ENCODE data around the gene COL18A1.
"Not testable (repeated sequence)": the region's sequence is repeated elsewhere in the genome, so short reads cannot be mapped to it uniquely, and the experiment has no call there.

The COL18A1 gene

DNA sequence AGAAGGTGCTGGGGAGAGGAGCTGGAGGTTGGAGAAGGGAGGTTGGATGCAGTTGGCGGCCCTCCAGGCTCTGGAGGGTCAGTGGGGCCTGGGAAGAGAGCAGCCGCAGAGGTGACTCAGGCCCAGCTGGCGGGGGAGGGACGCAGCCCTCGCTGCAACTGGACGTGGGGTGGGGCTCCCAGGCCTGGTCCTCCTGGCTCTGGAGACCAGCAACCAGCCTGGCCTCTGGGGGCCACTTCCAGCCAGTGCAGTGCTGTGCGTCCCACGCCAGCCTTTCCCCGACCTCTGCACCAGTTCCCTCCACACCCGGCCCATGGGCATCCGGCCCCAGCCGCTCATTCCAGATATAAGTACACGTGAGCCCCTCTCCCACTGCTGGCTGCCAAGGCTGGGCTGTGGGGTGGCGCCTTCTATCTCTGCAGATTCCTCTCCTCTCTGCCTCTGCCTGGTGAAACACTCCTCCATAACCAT, 38.0 kb upstream of the COL18A1 start:
- peak; percentile 97 for DNase-seq (ENCODE audit: insufficient read length, low spot score)
- FAIRE-seq: peak; percentile 97

DNA sequence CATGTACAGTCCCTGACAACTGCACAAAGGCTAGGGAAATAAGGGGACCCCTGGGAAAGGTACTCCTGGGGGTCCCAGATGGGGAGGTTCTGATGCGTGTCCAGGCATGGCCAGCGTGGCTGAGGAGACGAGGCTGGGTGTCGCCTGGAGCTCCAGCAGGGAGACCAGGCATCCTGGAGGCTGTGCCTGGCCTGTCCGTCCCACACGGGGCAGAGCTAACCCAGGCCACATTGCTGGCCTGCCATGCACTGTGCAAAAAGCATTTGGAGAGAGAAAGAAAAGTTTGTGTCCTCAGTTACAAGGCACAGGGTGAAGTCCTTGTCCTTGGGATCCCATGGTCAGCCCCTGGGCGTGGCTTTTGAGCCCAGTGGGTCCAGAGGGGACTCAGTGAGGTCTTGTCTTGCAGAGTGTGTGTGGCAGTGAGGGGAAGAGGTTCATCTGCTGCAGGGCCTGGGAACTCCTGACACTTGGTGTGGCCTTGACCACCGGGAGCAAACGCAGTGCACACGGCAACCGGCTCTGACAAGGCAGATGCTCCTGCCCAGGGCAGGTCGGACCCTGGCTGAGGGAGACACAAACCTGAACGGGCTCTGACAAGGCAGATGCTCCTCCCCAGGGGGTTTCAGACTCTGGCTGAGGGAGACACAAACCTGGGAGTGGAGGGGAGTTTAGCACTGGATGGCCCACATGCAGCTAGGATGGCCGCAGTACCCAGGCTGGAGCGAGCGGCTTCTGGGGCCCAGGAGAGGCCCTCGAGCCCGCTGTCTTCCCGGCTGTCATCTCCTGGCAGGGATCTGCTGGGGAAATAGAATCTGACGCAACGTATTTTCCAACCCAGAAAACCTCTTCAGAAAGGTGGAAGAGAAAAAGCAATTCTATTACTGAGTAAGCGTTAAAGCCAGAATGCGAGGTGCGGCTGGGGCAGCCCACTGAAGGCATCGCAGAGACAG, 37.3 kb upstream of the COL18A1 start:
- FAIRE-seq (no peak), DNase-seq (ENCODE audit: insufficient read length, low spot score) (no peak)

DNA sequence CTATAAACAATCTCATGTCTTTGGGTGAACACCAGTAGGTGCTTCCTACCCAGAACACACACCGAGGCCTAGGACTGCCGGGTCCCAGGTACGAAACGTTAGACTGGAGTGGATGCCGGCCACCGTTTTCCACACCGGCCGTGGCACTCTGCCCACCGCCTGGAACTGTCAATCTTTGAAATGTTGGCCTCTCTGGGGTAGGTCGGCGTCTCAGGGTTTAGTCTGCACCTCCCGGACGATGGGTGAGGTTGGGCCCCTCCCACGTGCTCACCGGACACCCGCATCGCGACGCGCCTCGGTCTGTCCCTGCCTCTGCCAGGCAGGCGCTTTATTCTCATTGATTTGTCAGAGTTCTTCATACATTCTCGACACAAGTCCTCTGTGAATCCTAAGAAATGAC, 35.9 kb upstream of the COL18A1 start:
- not testable (repeated sequence) for DNase-seq (ENCODE audit: insufficient read length, low spot score)
- FAIRE-seq: peak; percentile 20

DNA sequence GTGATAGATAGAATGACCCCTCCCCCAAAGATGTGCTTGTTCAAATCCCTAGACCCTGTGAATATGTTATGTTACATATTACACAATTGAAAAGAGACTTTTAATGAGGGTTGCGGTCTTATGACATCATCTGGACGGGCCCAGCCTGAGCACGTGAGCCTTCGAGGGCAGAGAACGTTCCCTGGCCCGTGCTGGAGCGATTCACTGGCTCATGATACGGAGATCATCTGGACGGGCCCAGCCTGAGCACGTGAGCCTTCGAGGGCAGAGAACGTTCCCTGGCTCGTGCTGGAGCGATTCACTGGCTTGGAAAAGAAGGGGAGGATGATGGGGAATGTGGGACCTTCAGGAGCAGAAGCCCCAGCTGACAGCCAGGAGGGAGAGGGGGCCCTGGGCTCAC, 34.4 kb upstream of the COL18A1 start:
- DNase-seq (ENCODE audit: insufficient read length, low spot score) (no peak), FAIRE-seq (no peak)

DNA sequence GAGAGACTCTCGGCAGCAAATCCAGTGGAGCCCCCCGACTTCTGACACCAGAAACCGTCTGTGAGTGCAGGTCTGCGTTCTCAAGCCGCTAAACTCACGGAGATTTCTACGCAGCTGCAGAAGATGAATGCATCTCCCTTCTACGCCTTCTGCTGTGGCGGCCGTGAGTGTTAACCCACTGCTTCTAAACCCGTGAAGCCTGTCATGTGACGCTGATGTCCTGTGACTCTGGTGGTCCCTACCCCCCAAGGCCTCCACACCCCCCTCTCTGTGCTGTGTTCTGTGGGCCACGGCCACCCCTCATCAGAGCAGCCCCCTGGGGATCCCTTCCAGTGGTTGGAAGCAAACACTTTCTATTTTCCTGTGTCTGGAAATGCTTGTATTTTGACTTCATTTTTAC, 33.9 kb upstream of the COL18A1 start:
- DNase-seq (ENCODE audit: insufficient read length, low spot score) (no peak), FAIRE-seq (peak; percentile 31)

DNA sequence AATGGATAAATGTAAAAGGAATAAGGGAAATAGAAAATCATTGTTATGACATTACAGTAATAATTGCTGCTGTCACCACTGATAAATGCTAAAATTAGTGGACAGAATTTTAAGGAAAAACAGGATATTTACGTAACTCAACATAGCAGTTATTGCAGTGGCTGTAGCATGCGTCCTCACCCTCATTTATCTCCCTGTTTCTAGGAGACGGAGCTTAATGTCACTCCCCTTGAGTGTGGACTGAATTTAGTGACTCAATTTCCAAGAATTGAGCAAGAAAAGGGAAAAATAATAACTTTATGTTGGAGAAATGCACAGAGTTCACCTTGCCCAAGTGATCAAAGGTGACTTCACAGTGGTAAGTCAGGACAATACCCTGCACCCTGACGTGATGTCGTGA, 33.3 kb upstream of the COL18A1 start:
- FAIRE-seq (no peak), DNase-seq (ENCODE audit: insufficient read length, low spot score) (no peak)

DNA sequence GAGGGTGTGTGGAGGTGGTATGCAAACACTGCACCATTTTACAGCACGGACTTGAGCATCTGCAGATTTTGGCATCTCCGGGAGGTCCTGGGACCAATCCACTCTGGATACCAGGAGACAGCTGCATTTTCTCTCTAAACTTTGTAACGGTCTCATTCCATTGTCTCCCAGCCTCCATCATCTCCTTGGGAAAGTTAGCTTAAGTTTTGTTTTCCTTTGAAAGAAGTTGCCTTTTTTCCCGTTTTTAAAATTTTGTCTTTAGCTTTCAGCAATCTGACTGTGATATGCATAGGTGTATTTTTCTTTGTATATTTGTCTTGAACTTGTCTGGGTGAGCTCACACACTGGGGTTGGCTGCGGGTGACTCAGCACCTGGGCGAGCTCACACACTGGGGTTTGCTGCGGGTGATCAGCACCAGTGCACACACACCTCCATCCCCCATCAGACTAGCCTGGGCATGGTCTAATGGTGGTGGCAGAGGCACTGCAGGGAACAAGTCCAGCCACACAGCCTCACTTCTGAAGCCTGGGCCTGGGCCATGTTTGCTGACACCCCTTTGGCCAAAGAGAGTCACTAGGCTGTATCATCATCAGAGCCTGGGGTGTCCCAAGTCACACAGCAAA, 32.1 kb upstream of the COL18A1 start:
- DNase-seq (ENCODE audit: insufficient read length, low spot score): no peak
- no peak for FAIRE-seq

DNA sequence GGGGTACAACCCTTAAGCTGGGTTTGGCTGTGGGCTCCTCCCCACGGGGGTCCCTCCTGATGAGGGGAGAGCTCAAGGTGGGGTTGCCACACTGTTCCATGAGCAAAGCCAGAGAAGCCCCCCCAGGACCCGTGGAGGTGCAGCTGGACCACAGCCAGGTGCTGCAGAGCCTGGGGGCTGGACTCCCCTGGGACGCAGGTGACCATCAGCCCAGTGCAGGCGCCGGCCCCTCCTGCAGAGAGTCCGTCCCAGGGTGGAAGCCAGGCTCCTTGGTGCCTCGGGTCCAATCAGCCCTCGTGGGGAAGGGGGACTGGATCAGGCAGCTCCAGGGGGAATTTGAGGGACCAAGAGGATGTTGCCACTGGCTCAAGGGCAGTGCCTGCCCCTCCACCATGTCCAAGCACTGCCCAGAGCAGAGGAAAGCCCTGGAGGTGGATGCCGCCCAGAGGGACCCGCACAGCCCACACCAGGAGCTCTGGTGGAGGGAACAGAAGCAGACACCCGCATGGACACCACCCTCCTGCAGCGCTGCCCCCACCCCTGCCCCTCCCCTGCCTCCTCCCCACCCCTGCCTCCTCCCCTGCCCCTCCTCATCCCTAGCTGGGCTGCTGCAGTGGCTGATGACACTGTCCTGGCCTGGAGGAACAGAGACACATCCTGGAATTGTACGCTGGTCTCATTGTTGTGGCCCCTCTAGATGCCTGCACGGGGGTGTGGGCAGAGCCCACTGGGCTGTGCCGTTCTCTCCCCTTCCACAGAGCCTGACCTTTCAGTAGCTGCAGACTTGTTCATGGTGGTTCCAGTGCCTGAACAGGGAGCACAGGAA, 30.8 kb upstream of the COL18A1 start:
- DNase-seq (ENCODE audit: insufficient read length, low spot score) (no peak), FAIRE-seq (no peak)

DNA sequence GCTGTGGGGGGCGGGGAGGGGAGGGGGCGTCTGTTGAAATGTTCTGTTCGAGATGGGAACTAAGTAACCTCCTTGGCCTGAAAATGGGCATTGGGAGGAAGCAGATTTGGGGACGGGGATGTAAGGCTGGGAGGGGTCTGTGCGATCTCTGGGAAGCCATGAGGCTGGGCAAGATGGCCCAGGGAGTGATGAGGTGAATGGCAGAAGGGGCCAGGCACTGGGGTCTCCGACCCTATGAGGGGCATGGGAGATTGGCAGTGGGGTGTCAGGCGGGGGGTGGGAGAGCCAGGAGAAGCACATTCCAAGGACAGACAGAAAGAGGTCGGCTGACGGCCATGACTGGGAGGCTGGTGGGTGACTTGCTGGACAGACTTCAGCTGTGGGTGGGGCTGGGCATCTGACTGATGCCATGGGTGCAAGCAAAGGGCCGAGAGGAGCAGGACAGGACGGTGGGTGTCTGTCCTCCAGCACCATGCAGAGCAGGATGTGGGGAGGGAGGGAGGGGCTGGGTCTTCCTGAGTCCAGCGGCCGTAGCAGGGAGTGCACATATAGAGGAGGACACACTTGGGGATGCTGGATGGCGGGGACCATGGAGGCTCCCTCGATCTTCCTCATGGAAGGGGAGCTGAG, 30.0 kb upstream of the COL18A1 start:
- FAIRE-seq (no peak), DNase-seq (ENCODE audit: insufficient read length, low spot score) (no peak)

DNA sequence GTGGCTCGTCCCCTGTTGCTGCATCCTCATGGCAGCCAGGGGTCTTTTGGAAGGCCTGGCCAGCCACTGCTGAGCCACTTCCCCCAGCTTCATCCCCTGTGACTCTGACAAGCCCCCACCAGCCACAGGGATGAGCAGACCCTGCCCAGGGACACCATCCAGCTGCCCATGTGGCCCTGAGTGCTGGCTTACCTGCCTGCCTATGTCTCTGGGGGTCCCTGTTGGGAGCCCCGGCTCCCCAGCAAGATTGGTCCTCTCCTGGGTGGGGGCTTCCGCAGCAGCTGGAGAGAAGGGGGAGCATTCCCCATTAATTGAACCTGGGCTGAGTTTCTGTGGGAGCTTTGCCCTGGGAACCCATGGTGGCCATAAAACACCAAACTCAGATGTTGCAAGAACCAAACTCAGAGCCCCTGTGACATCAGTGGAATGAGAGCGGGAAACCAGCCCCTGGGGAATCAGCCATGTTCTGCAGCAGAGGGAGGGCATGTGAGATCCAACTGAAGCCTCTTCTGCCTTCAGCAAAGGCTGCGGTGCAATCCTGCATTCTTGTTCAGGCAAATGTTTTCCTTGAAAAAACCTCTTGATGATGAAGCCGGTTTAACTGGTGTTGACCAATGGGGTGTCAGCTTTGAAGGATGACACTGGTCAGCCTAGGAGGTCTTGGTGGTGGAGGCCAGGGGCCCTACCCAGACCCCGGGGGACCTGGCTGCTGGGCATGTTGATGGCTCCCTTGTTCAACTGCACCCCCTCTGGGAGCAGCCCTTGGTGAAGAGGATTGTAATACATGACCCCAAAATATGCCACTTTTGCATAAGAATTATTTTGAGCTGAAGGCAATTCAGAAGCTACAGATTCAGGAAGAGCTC, 28.3 kb upstream of the COL18A1 start:
- FAIRE-seq (no peak), DNase-seq (ENCODE audit: insufficient read length, low spot score) (no peak)

DNA sequence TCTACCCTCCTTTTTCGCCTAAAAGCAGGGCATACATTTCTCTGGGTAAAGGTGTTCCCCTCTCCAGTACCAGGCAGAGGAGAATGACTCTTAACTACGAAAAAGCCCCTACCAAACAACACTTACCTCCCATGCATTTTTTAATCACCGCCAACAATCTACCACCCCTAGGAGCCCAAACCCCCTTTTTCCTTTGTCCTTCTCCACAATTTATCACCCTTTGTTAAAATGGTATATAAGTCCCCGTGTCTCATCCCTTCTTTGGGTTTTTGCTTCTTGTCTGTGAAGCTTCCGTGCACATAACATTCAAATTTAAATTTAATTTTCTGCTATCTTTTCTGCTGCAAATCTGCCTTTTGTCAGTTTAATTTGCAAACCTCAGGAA, 27.6 kb upstream of the COL18A1 start:
- DNase-seq (ENCODE audit: insufficient read length, low spot score) (no peak), FAIRE-seq (no peak)

DNA sequence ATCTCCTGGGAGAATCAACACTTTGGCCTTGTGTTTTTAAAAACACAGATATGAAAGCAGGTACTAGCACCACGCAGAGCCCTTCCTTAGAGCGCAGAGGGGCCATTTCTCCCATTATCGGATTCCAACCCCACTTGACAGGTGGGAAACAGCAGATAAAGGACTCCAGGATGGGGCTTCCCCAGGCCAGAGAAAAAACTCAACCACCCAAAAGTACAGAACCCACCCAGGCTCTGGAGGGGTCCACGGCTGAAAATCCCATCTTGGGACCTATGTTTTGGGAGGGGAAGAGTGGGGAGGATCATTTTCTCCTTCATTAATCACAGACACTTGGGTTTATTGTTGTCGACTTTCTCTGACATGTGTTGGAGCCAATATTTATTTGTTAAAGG, 27.1 kb upstream of the COL18A1 start:
- no peak for FAIRE-seq

DNA sequence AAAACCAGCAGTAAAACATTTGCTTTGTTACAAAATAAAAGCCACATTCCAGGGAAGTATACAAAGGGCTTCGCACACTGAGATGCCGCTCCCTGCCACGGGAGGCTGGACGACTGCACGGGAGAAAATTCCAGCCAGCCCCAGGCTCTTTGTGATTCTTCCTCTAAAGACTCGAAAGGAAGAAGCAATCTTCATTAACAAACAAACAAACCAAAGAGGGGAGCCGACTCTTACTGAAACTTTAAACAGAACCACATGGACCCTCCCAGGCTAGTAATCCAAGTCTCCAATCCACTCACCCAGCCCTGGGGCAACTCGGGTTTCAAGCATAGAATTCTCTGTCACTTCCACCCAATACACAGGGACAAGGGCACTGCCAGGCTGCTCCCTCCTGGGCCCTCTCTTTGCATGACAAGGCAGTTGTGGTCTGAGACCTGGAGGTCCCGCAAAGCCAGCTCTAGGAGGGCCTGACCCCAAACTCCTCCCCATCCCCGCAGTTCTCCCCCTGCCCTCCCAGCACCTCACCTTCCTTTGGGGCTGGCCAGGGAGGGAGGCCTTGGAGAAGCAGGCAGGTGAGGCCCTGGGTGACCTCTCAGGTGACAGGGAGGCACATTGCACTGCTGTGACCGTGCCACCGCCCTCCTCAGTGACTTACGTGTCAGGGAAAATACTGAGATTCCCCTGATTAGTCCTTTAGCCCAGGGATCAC, 26.6 kb upstream of the COL18A1 start:
- DNase-seq (ENCODE audit: insufficient read length, low spot score): no peak
- FAIRE-seq: no peak

More for the DNA sequence above, 27.1 kb upstream of the COL18A1 start:
- no peak for DNase-seq (ENCODE audit: insufficient read length, low spot score)

DNA sequence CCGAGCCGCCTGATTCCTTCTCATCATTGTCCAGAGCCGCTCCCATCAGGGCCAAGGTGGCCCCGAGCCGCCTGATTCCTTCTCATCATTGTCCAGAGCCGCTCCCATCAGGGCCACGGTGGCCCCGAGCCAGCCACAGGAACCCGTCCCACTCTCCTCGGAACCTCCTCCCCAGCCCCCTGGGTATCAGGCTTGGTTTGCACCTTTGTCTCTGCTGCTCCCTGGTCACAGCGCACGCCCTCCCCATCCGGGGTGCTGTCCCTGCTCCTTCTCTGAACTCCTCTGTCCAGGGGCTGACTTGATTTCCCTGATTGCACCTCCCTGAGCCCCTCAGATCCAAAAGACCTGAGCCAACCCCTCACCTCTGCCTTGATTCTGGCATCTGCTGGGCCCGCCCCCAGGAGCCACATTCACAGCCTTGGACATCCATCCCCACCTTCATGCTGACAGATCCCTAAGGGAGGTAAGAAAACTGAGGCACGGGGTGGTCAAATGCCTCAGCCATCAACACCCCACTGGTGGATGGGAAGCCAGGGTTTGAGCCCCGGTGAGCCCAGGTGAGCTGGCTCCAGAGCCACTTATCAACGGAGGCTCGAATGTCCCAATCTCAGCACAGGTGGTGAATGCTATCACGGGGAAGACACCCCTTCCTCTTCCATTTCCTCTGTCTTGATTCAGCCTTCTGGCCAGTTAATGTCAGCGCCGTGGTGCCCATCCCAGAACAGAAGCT, 25.6 kb upstream of the COL18A1 start:
- FAIRE-seq (no peak), DNase-seq (ENCODE audit: insufficient read length, low spot score) (no peak)

DNA sequence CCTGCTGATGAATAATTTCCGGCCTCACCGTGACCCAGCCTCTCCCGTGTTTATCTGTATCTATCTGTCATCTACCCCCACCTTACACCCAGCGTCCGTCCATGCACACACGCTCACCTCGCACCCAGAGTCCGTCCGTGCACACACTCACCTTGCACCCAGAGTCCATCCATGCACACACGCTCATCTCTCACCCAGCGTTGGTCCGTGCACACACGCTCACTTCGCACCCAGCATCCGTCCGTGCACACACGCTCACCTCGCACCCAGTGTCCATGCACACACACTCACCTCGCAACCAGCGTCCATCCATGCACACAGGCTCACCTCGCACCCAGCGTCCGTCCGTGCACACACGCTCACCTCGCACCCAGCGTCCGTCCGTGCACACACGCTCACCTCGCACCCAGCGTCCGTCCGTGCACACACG, 25.0 kb upstream of the COL18A1 start:
- no peak for DNase-seq (ENCODE audit: insufficient read length, low spot score)
- FAIRE-seq: no peak

DNA sequence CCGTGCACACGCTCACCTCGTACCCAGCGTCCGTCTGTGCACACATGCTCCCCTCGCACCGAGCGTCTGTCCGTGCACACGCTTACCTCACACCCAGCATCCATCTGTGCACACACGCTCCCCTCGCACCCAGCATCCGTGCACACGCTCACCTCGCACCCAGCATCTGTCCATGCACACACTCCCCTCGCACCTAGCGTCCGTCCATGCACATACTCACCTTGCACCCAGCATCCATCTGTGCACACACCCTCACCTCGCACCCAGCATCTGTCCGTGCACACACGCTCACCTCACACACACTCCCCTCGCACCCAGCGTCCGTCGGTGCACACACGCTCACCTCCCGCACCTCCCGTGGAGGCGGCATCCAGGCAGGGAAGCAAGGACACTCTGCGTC, 24.4 kb upstream of the COL18A1 start:
- FAIRE-seq: no peak
- DNase-seq (ENCODE audit: insufficient read length, low spot score): no peak

DNA sequence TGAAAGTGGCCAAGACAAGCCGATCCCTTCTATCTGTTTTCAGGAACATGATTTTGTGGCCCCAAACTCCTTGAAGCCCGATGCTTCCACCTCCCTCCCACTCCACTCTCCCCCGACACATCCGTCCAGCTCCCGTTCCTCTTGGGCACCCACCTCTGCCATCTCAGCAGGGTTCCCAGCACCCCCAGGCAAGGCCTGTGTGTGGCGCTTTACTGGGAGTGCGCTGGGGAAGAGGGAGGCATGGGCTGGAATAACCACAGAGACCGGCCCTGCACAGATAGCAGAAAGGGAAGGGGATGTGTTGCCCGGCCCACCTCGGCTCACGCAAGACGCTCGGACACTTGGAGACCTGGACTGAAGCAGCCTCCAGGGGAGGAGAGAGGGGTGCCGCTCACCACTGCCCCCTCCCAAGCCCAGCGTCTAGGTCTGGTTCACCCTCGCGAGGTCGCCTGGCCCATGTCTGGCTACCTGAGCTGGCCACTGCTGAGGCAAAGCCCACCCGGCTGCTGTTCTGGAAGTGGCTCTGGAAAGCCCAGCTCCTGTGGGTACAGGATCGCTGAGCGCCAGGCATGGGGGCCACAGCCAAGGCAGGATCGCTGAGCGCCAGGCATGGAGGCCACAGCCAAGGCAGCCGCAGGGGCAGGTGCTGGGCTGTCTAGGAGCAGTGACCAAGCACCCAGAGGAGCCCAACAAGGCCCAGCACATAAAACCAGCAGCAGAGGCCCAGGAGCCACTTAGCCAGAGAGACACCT, 23.8 kb upstream of the COL18A1 start:
- FAIRE-seq (no peak), DNase-seq (ENCODE audit: insufficient read length, low spot score) (no peak)

All from HTR-8/SVneo (cell line).